NCI-H2029 (cell line): ENCODE measurements around the gene USP48.
A peak's percentile ranks its signal among the peaks of the same experiment; 100 is the strongest.
"Not testable (repeated sequence)": the region's sequence is repeated elsewhere in the genome, so short reads cannot be mapped to it uniquely, and the experiment has no call there.

Experiments used
- DNase-seq: peaks from one replicate; lab custom pipeline; 2025; lab: John Stamatoyannopoulos, UW

The USP48 gene

GRCh38 chr1:21814981-21815582 is 32.1 kb upstream of the USP48 start:
- no peak for DNase-seq

- DNase-seq, result no peak
Observed at GRCh38 chr1:21814241-21814918, 31.4 kb upstream of the USP48 start.

- no peak for DNase-seq
Observed at GRCh38 chr1:21813542-21813941, 30.6 kb upstream of the USP48 start.

- DNase-seq, result no peak
Observed at GRCh38 chr1:21811875-21812305, 28.9 kb upstream of the USP48 start, which contains the start of gene LDLRAD2. Gene LDLRAD2 (plus strand): TSS chr1:21812265. CDS start chr1:21812452, 187 bp downstream.

- DNase-seq, result no peak
Observed at GRCh38 chr1:21804536-21804935, 21.6 kb upstream of the USP48 start.

GRCh38 chr1:21801100-21801499 is 18.2 kb upstream of the USP48 start:
- DNase-seq, result no peak

GRCh38 chr1:21799730-21800129 is 16.8 kb upstream of the USP48 start:
- DNase-seq, result no peak

- DNase-seq, result no peak
Observed at GRCh38 chr1:21795075-21795474, 12.1 kb upstream of the USP48 start.

GRCh38 chr1:21794656-21795055 is 11.7 kb upstream of the USP48 start:
- DNase-seq, result no peak

- DNase-seq, result no peak
Observed at GRCh38 chr1:21793104-21793503, 10.2 kb upstream of the USP48 start.

GRCh38 chr1:21786640-21787039 is 3.7 kb upstream of the USP48 start:
- no peak for DNase-seq

GRCh38 chr1:21785764-21786163 is 2.8 kb upstream of the USP48 start:
- not testable (repeated sequence) for DNase-seq

- no peak for DNase-seq
Observed at GRCh38 chr1:21783679-21784603, 992 bp upstream of the USP48 start.

- peak; percentile 33 for DNase-seq
Observed at GRCh38 chr1:21782349-21782867, 541 bp downstream of the USP48 start.

- DNase-seq, result no peak
Observed at GRCh38 chr1:21781815-21782348, 1.1 kb downstream of the USP48 start.

- no peak for DNase-seq
Observed at GRCh38 chr1:21779613-21780521, 3.1 kb downstream of the USP48 start.

- no peak for DNase-seq
Observed at GRCh38 chr1:21778405-21778727, 4.6 kb downstream of the USP48 start.

- DNase-seq, result not testable (repeated sequence)
Observed at GRCh38 chr1:21776925-21777324, 6.0 kb downstream of the USP48 start.

- DNase-seq, result no peak
Observed at GRCh38 chr1:21775985-21776562, 6.9 kb downstream of the USP48 start.

GRCh38 chr1:21775550-21775914 is 7.4 kb downstream of the USP48 start:
- DNase-seq, result no peak
